GM06990 (cell line): ENCODE results near the gene TRIM3.

Experiments used
- DNase-seq: peaks from one replicate; pipeline ENCODE4 v3.0.0-alpha.2; 2011; ENCODE audit not compliant: insufficient read length; ENCODE audit errors: extremely low read depth
- H3K27me3 ChIP-seq: replicated peaks from 2 replicates; pipeline ENCODE4 v1.6.0; 2011; ENCODE audit warnings: low read length; ENCODE audit not compliant: control insufficient read depth, insufficient read depth
- H3K36me3 ChIP-seq: 2 replicates; pipeline ENCODE4 v1.5.1; 2011; ENCODE audit warnings: low read length; ENCODE audit not compliant: control insufficient read depth, insufficient read depth
- H3K4me3 ChIP-seq: replicated peaks from 2 replicates; pipeline ENCODE4 v1.5.1; 2011; ENCODE audit warnings: low read depth, mild to moderate bottlenecking, control low read depth, low read length
- CTCF ChIP-seq: IDR thresholded peaks from 2 replicates; pipeline ENCODE4 v1.5.1; 2011; ENCODE audit warnings: low read length, control low read depth, mild to moderate bottlenecking, inconsistent platforms; ENCODE audit not compliant: insufficient read depth, poor library complexity, severe bottlenecking

The TRIM3 gene

GRCh38 chr11:6468712-6469495, 4.8 kb downstream of the TRIM3 start:
- Histone ChIP-seq H3K36me3 (no peaks in the 10 kb centered on the region), H3K27me3 (no peaks in the 10 kb centered on the region), H3K4me3 (no peak overlapping the region)
- DNase-seq = peak; percentile 59
- TF ChIP-seq CTCF = no peak

- H3K27me3 ChIP-seq = no peaks in the 10 kb centered on the region
- no peak for TF ChIP-seq CTCF
- no peak for DNase-seq
- no peaks in the 10 kb centered on the region; the same call in 1 of the 2 replicates for H3K36me3 ChIP-seq
- H3K4me3 ChIP-seq = no peak overlapping the region
These were observed 14.7 kb downstream of the TRIM3 start for GRCh38 chr11:6459099-6459450.

- Histone ChIP-seq H3K27me3 (no peaks in the 10 kb centered on the region), H3K36me3 (no peaks in the 10 kb centered on the region; the same call in 1 of the 2 replicates), H3K4me3 (no peak overlapping the region)
- no peak for DNase-seq
- no peak for TF ChIP-seq CTCF
These were observed 15.2 kb downstream of the TRIM3 start for GRCh38 chr11:6458352-6459098.

DNA sequence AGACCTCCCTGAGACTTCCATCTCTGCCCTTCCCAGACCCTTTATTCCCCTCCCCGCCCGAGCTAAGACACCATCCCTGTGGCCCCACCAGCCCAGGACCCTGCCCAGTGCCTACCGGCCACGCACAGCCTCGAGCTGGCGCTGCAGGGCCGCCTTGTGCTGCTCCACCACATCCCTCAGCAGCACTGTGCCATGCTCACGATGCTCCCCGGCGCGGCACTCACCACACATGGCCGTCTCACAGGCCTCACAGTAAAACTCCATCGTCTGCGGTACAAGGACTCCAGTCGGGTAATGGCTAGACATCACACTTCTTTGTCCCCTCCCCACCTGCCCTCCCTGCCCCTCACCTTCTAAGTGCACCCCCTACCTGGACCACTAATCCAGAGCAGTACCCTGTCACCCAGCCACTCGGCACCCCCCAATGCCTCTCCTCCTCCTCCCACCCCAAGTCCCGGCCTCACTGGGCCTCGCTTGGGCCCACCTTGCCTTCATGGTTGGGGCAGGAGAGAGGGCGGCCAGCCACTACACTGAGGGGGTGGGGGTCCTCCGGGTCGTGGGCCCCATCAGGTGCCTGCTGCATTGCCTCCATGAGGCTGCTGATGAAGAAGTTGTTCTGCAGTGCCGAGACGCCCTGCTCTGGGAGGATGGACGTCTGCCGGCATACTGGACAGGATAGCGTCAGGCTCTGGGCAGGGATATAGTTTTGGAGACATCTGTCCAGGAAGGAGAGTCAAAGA, 16.0 kb downstream of the TRIM3 start:
- Histone ChIP-seq H3K27me3 (no peaks in the 10 kb centered on the region), H3K4me3 (no peak overlapping the region), H3K36me3 (no peaks in the 10 kb centered on the region; the same call in 1 of the 2 replicates)
- no peak for TF ChIP-seq CTCF
- DNase-seq = no peak

DNA sequence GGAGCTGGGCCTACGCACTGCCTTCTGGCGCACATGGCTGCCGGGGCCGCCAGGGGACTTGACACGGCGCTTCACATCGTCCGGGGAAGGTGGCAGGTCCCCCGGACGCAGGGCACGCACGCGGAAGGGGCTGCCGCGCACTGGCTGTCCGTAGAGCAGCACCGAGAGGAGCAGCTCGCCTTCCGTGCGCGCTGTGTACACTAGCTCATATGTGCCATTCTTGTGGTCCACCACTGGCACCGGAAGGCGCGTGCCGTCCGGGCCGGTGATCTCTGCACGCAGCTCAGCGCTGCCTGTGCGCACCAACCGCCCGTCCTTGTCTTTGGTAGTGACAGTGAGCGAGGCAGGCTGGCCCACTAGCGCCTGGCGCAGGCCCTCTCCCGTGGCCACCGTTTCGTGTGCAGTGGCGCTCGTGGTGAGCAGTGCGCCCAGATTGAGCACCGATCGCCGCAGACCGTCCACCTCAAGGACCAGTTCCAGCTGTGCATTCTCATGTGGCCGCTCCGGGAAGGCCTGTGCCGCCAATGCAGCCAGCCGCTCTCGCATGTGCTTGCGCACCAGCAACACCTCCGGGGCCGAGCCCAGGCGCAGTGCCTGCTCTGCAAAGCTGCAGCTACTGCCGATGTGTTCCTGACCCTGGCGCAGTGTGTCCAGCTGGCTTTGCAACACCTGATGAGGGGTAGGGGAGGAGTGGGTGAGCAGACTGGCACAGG, 17.2 kb downstream of the TRIM3 start:
- no peak for DNase-seq
- no peak for TF ChIP-seq CTCF
- Histone ChIP-seq H3K4me3 (no peak overlapping the region), H3K36me3 (no peaks in the 10 kb centered on the region; the same call in 1 of the 2 replicates), H3K27me3 (no peaks in the 10 kb centered on the region)
